H9 (cell line): ENCODE results near the gene ATG4B. TPM values are rescaled to one million over a fixed set of nuclear protein-coding genes. Genes with fewer than 3 reads are reported as not detected.

Experiments used
- DNase-seq: peaks from one replicate; pipeline ENCODE4 v3.0.0-alpha.2; 2017
- H2AFZ ChIP-seq: one replicate; pipeline ENCODE4 v1.6.1; 2013; ENCODE audit warnings: mild to moderate bottlenecking, low read length, control low read depth, moderate library complexity
- H2AK5ac ChIP-seq: 2 replicates; pipeline ENCODE4 v1.6.1; 2013; ENCODE audit warnings: low read length, control low read depth, mixed read lengths; ENCODE audit not compliant: insufficient read length
- H2BK120ac ChIP-seq: one replicate; pipeline ENCODE4 v1.6.1; 2013; ENCODE audit warnings: low read depth, mild to moderate bottlenecking, low read length, control low read depth, inconsistent platforms; ENCODE audit not compliant: poor library complexity, severe bottlenecking
- H2BK12ac ChIP-seq: 2 replicates; pipeline ENCODE4 v1.6.1; 2013; ENCODE audit warnings: low read length, control low read depth, mixed read lengths, low read depth; ENCODE audit not compliant: insufficient read length
- H2BK15ac ChIP-seq: 2 replicates; pipeline ENCODE4 v1.6.1; 2013; ENCODE audit warnings: low read depth, low read length, control low read depth
- H2BK20ac ChIP-seq: one replicate; pipeline ENCODE4 v1.6.1; 2013; ENCODE audit warnings: low read depth, mild to moderate bottlenecking, low read length, control low read depth, inconsistent platforms; ENCODE audit not compliant: poor library complexity, severe bottlenecking
- H2BK5ac ChIP-seq: 2 replicates; pipeline ENCODE4 v1.6.1; 2013; ENCODE audit warnings: low read length, control low read depth, mixed read lengths; ENCODE audit not compliant: insufficient read length
- H3K14ac ChIP-seq: 2 replicates; pipeline ENCODE4 v1.6.1; 2013; ENCODE audit warnings: low read length, control low read depth; ENCODE audit not compliant: insufficient read depth
- H3K18ac ChIP-seq: 2 replicates; pipeline ENCODE4 v1.6.1; 2013; ENCODE audit warnings: low read depth, mild to moderate bottlenecking, mixed read lengths, low read length, control low read depth; ENCODE audit not compliant: insufficient read length
- H3K23ac ChIP-seq: 2 replicates; pipeline ENCODE4 v1.6.1; 2013; ENCODE audit warnings: low read length, control low read depth, mixed read lengths, low read depth; ENCODE audit not compliant: insufficient read length
- H3K23me2 ChIP-seq: 2 replicates; pipeline ENCODE4 v1.6.1; 2013; ENCODE audit warnings: low read depth, mild to moderate bottlenecking, mixed read lengths, low read length, control low read depth; ENCODE audit not compliant: insufficient read length, poor library complexity, severe bottlenecking
- H3K27ac ChIP-seq: 2 replicates; pipeline ENCODE4 v1.5.1; 2013; ENCODE audit warnings: low read length, control low read depth, mixed read lengths, low read depth; ENCODE audit not compliant: insufficient read length
- H3K27me3 ChIP-seq: 2 replicates; pipeline ENCODE4 v1.6.1; 2013; ENCODE audit warnings: low read length, control low read depth, inconsistent platforms; ENCODE audit not compliant: insufficient read depth
- H3K4ac ChIP-seq: 2 replicates; pipeline ENCODE4 v1.6.1; 2013; ENCODE audit warnings: low read depth, mild to moderate bottlenecking, control low read depth, inconsistent platforms, low read length, moderate library complexity
- H3K4me1 ChIP-seq: 2 replicates; pipeline ENCODE4 v1.6.1; 2013; ENCODE audit warnings: low read length, control low read depth, inconsistent platforms; ENCODE audit not compliant: insufficient read depth
- H3K4me2 ChIP-seq: 2 replicates; pipeline ENCODE4 v1.6.1; 2013; ENCODE audit warnings: low read length, control low read depth, mixed read lengths; ENCODE audit not compliant: insufficient read length, insufficient read depth
- H3K56ac ChIP-seq: 2 replicates; pipeline ENCODE4 v1.6.1; 2013; ENCODE audit warnings: low read depth, mild to moderate bottlenecking, mixed read lengths, low read length, control low read depth; ENCODE audit not compliant: insufficient read length
- H3K79me1 ChIP-seq: 2 replicates; pipeline ENCODE4 v1.6.1; 2013; ENCODE audit warnings: low read depth, mild to moderate bottlenecking, moderate library complexity, low read length, control low read depth, inconsistent platforms; ENCODE audit not compliant: insufficient read depth, poor library complexity, severe bottlenecking
- H3K79me2 ChIP-seq: 2 replicates; pipeline ENCODE4 v1.6.1; 2013; ENCODE audit warnings: low read length, control low read depth, inconsistent platforms; ENCODE audit not compliant: insufficient read depth
- H3K9ac ChIP-seq: 2 replicates; pipeline ENCODE4 v1.6.1; 2013; ENCODE audit warnings: low read length, control low read depth, mixed read lengths; ENCODE audit not compliant: insufficient read length; ENCODE audit errors: extremely low read depth
- H3K9me3 ChIP-seq: one replicate; pipeline ENCODE4 v1.6.1; 2013; ENCODE audit warnings: low read depth, low read length, inconsistent platforms; ENCODE audit not compliant: control insufficient read depth
- H3T11ph ChIP-seq: one replicate; pipeline ENCODE4 v1.6.1; 2013; ENCODE audit warnings: mild to moderate bottlenecking, low read length, control low read depth, inconsistent platforms
- H4K20me1 ChIP-seq: one replicate; pipeline ENCODE4 v1.6.1; 2013; ENCODE audit not compliant: control insufficient read depth, insufficient read length, insufficient read depth
- H4K5ac ChIP-seq: 2 replicates; pipeline ENCODE4 v1.6.1; 2013; ENCODE audit warnings: low read depth, mild to moderate bottlenecking, mixed read lengths, low read length, control low read depth; ENCODE audit not compliant: insufficient read length
- H4K8ac ChIP-seq: replicated peaks from 2 replicates; pipeline ENCODE4 v1.6.1; 2013; ENCODE audit warnings: low read length, control low read depth, mixed read lengths, low read depth; ENCODE audit not compliant: insufficient read length
- H4K91ac ChIP-seq: 2 replicates; pipeline ENCODE4 v1.6.1; 2013; ENCODE audit warnings: low read depth, mild to moderate bottlenecking, moderate library complexity, mixed read lengths, low read length, control low read depth; ENCODE audit not compliant: insufficient read length
- H3K27ac Mint-ChIP-seq, 3 experiments: 2 replicates in 2 of 3; 3 replicates in 1 of 3; pipeline ENCODE4 v1.8.0; 2020 to 2021; ENCODE audit warnings: mixed read lengths in 3 of 3, mild to moderate bottlenecking in 1 of 3, moderate library complexity in 1 of 3
- H3K27me3 Mint-ChIP-seq: 2 replicates; pipeline ENCODE4 v1.8.0; 2021; ENCODE audit warnings: low read depth, mild to moderate bottlenecking, moderate library complexity, mixed read lengths
- H3K36me3 Mint-ChIP-seq, 3 experiments: 2 replicates in 2 of 3; 3 replicates in 1 of 3; pipeline ENCODE4 v1.8.0; 2020 to 2021; ENCODE audit warnings: low read depth in 3 of 3, mixed read lengths in 3 of 3; ENCODE audit not compliant: insufficient read depth in 1 of 3
- H3K4me1 Mint-ChIP-seq, 2 experiments: 2 replicates each; pipeline ENCODE4 v1.8.0; 2020; ENCODE audit warnings: mixed read lengths in 2 of 2
- H3K4me3 Mint-ChIP-seq, 2 experiments: 2 replicates in 1 of 2; 3 replicates in 1 of 2; pipeline ENCODE4 v1.8.0; 2020 to 2021; ENCODE audit warnings: mild to moderate bottlenecking in 2 of 2, mixed read lengths in 2 of 2, moderate library complexity in 1 of 2
- H3K9me3 Mint-ChIP-seq, 2 experiments: 2 replicates in 1 of 2; 3 replicates in 1 of 2; pipeline ENCODE4 v1.8.0; 2020; ENCODE audit warnings: mild to moderate bottlenecking in 2 of 2, mixed read lengths in 2 of 2, moderate library complexity in 1 of 2
- WGBS: extraction: QIAGEN DNeasy Blood & Tissue Kit; methylation state at CpG from one replicate; pipeline ENCODE4 v1.1.7; 2013; ENCODE audit warnings: missing lambda C conversion rate, low lambda C conversion rate, mixed read lengths; ENCODE audit not compliant: insufficient read length; ENCODE audit errors: extremely low coverage; 5-methylcytosine and 5-hydroxymethylcytosine counted together
- total RNA-seq: library from RNA; stranded (reverse); gene quantifications from 2 replicates; pipeline ENCODE4 v1.2.1, GENCODE V29; 2021
- TF ChIP-seq, protein P1 (sequence below): fragments of 200-600 bp; sonication (generic); conservative IDR thresholded peaks from 3 replicates; pipeline ENCODE4 v1.8.0; 2021; ENCODE audit warnings: antibody characterized with exemption, mild to moderate bottlenecking

The ATG4B gene
- total RNA-seq, 1 experiment from 2014 or later: 105 TPM

DNA sequence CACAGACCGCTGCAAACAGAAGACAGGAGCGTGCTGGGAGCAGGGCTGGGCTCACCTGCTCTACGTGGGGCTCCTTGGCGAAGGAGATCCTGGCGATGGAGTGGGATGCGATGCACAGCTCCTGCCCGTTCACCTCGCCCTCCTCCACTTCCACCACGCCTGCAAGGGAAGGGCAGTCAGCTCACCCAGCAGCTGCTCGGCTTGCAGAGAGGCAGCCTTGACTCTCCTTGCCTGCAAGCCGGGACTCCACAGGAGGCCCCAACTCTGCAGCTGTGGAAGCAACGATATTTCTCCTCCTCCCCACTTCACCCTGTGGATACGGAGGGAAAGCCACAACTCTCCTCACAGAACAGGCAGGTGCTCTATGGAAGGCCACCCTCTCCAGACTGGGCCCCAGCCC is 35.7 kb upstream of the ATG4B start:
- Histone ChIP-seq H4K91ac (no peak overlapping the region), H2AFZ (no peak overlapping the region), H3K56ac (no peak overlapping the region), H4K5ac (no peak overlapping the region), H2BK120ac (no peak overlapping the region), H3K4me1 (no peaks in the 10 kb centered on the region), H4K20me1 (no peaks in the 10 kb centered on the region), H3K79me1 (no peaks in the 10 kb centered on the region), H3K9me3 (no peaks in the 10 kb centered on the region), H3T11ph (no peak overlapping the region), H2BK12ac (no peak overlapping the region), H2BK5ac (no peak overlapping the region), H3K4me2 (no peak overlapping the region), H3K23ac (no peak overlapping the region), H3K27ac (no peak overlapping the region), H2AK5ac (no peak overlapping the region), H3K27me3 (no peaks in the 10 kb centered on the region), H4K8ac (no peak overlapping the region), H3K18ac (no peak overlapping the region), H3K4ac (no peak overlapping the region), H2BK15ac (no peak overlapping the region), H3K14ac (no peak overlapping the region), H2BK20ac (no peak overlapping the region), H3K79me2 (no peaks in the 10 kb centered on the region), H3K9ac (no peak overlapping the region), H3K23me2 (no peaks in the 10 kb centered on the region)
- Mint-ChIP-seq H3K36me3 (peaks cover 26 to 66% (median 61%) of the 10 kb centered on the region in 3 experiments; a peak in 6 of 7 replicates), H3K27ac (no peak overlapping the region; a peak in 1 of 7 replicates), H3K4me3 (no peak overlapping the region), H3K4me1 (0 out of 4 replicates have a peak, but pooled peaks cover 0 to 2% of the 10 kb centered on the region in 2 experiments), H3K9me3 (no peaks in the 10 kb centered on the region), H3K27me3 (no peaks in the 10 kb centered on the region)
- no CpG with 5 or more reads among the region's 13 CpGs for WGBS
- TF ChIP-seq, protein P1, sequence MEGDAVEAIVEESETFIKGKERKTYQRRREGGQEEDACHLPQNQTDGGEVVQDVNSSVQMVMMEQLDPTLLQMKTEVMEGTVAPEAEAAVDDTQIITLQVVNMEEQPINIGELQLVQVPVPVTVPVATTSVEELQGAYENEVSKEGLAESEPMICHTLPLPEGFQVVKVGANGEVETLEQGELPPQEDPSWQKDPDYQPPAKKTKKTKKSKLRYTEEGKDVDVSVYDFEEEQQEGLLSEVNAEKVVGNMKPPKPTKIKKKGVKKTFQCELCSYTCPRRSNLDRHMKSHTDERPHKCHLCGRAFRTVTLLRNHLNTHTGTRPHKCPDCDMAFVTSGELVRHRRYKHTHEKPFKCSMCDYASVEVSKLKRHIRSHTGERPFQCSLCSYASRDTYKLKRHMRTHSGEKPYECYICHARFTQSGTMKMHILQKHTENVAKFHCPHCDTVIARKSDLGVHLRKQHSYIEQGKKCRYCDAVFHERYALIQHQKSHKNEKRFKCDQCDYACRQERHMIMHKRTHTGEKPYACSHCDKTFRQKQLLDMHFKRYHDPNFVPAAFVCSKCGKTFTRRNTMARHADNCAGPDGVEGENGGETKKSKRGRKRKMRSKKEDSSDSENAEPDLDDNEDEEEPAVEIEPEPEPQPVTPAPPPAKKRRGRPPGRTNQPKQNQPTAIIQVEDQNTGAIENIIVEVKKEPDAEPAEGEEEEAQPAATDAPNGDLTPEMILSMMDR: no peak
- DNase-seq: no peak
